Stomach (tissue), 9 donors: Measurements from ENCODE around the gene RPTOR. TPM values are rescaled to one million over a fixed set of nuclear protein-coding genes. Genes with fewer than 3 reads are reported as not detected.
"Not testable (repeated sequence)": the region's sequence is repeated elsewhere in the genome, so short reads cannot be mapped to it uniquely, and the experiment has no call there.

Source experiments
- DNase-seq, 2 donors: peaks; one replicate each; pipeline versions ENCODE4 v3.0.0 to v3.0.0-alpha.2; 2013 to 2019
- H3K27ac ChIP-seq, 5 donors: fragments of 200-600 bp in 4 of 5; sonication (generic) in 4 of 5; one replicate each; pipeline ENCODE4 v1.5.1; 2013 to 2019; ENCODE audit warnings: mild to moderate bottlenecking in 1 of 5, moderate library complexity in 1 of 5
- H3K27me3 ChIP-seq, 3 donors: fragments of 200-600 bp; sonication (generic); one replicate each; pipeline ENCODE4 v1.5.1; 2017 to 2019; ENCODE audit warnings: mixed run types in 1 of 3
- H3K36me3 ChIP-seq, 4 donors: fragments of 200-600 bp; sonication (generic); 1 replicate in 3 of 4; 2 replicates in 1 of 4; pipeline ENCODE4 v1.5.1; 2016 to 2019
- H3K4me1 ChIP-seq, 4 donors: fragments of 200-600 bp; sonication (generic); one replicate each; pipeline ENCODE4 v1.5.1; 2016 to 2019
- H3K4me3 ChIP-seq, 4 donors: fragments of 200-600 bp; sonication (generic) in 3 of 4; one replicate each; pipeline ENCODE4 v1.5.1; 2016 to 2019; ENCODE audit warnings: mild to moderate bottlenecking in 1 of 4
- H3K9me3 ChIP-seq, 4 donors: fragments of 200-600 bp; sonication (generic); one replicate each; pipeline ENCODE4 v1.5.1; 2016 to 2019
- EP300 ChIP-seq: sonication (generic); formaldehyde crosslinking; IDR thresholded peaks from one replicate; pipeline ENCODE4 v1.6.1; 2017; ENCODE audit warnings: antibody characterized with exemption
- POLR2A ChIP-seq, 4 donors: fragments of 450-650 bp; IDR thresholded peaks; one replicate each; pipeline ENCODE4 v1.6.1; 2016; ENCODE audit warnings: antibody characterized with exemption in 4 of 4, control low read depth in 2 of 4, mild to moderate bottlenecking in 1 of 4, moderate library complexity in 1 of 4
- POLR2AphosphoS5 ChIP-seq, 3 donors: sonication (generic); formaldehyde crosslinking; IDR thresholded peaks; one replicate each; pipeline ENCODE4 v1.6.1; 2016; ENCODE audit warnings: antibody characterized with exemption in 3 of 3
- WGBS, 5 donors: extraction: QIAGEN DNeasy Blood & Tissue Kit in 3 of 5; methylation state at CpG; one replicate each; pipeline versions ENCODE4 v1.1.5 to v1.1.7; 2013 to 2018; 5-methylcytosine and 5-hydroxymethylcytosine counted together
- intact Hi-C: fragments of 100-400 bp; cut with DNase I; formaldehyde crosslinking; loops from one replicate; pipeline ENCODE4 v1.15.1; 2023; ENCODE audit warnings: low total_unique reads
- polyA plus RNA-seq, 3 donors: library from polyadenylated mRNA; stranded (reverse); fragments of 200-250 nt; gene quantifications; one replicate each; pipeline ENCODE4 v1.2.3, GENCODE V29; 2013
- total RNA-seq, 5 donors: library from RNA; depleted of rRNA; stranded (reverse); fragments of >200 nt; gene quantifications; one replicate each; pipeline versions ENCODE4 v1.1.0 to v1.2.3, GENCODE V29; 2014 to 2016
- TF ChIP-seq, protein P1 (sequence below), 7 experiments: fragments of 450-650 bp in 4 of 7; fragments of 200-600 bp in 3 of 7; sonication (generic) in 3 of 7; IDR thresholded peaks; one replicate each; pipeline ENCODE4 v1.5.1; 2016 to 2019; ENCODE audit warnings: antibody characterized with exemption in 7 of 7, control low read depth in 2 of 7, mild to moderate bottlenecking in 1 of 7
- donor health status: healthy with polysubstance abuse.
- donor health status: Bipolar disorder and iron deficiency.
- donor health status: healthy.

The RPTOR gene
- total and polyA plus RNA-seq, 8 donors, result 3.8 to 103 (median 19.3) TPM

DNA sequence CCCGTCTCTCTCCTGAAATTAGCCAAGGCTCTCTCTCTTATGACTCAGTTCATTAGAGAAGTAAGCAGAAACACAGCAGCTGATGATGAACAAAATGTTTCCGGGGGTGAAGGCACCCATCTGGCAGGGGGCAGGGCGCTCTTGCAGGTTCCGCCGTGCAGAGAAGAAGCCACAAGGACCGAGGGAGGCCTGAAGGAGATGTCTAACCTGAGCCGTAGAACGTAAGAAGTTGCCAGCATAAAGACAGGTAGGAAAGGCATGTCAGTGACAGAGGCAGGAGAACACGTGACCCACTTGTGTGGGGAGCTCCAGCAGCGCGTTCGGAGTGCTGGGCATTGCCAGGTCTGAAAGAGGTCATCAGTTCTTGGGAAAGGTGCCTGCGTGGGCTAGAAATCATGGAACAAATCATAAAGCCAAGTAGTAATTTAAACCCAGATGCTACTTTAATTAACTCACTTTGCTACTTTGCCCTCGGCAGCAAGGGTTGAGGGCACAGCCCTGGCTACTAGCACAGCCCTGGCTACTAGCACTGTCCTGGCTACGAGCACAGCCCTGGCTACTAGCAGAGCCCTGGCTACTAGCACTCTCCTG lies 198.6 kb downstream of the RPTOR start:
- H3K9me3 ChIP-seq, result no peaks in the 10 kb centered on the region
- H3K27me3 ChIP-seq, result no peaks in the 10 kb centered on the region
- intact Hi-C loops, result no loop called here
- peaks cover 0 to 16% (median 6%) of the 10 kb centered on the region in 4 donors for H3K36me3 ChIP-seq
- TF ChIP-seq, protein P1, sequence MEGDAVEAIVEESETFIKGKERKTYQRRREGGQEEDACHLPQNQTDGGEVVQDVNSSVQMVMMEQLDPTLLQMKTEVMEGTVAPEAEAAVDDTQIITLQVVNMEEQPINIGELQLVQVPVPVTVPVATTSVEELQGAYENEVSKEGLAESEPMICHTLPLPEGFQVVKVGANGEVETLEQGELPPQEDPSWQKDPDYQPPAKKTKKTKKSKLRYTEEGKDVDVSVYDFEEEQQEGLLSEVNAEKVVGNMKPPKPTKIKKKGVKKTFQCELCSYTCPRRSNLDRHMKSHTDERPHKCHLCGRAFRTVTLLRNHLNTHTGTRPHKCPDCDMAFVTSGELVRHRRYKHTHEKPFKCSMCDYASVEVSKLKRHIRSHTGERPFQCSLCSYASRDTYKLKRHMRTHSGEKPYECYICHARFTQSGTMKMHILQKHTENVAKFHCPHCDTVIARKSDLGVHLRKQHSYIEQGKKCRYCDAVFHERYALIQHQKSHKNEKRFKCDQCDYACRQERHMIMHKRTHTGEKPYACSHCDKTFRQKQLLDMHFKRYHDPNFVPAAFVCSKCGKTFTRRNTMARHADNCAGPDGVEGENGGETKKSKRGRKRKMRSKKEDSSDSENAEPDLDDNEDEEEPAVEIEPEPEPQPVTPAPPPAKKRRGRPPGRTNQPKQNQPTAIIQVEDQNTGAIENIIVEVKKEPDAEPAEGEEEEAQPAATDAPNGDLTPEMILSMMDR (IDR thresholded peaks at IDR 0.05), result no peak
- no peak for TF ChIP-seq POLR2AphosphoS5 (IDR thresholded peaks at IDR 0.05)
- no peak for TF ChIP-seq POLR2A (IDR thresholded peaks at IDR 0.05)
- TF ChIP-seq EP300, result no peak
- peak in 1 of 2 donors; percentile 59 for DNase-seq
- no peak overlapping the region for H3K27ac ChIP-seq
- no peak overlapping the region for H3K4me3 ChIP-seq
- 83 to 87% (median 86%) methylated on average over 14 to 15 of the region's 15 CpGs for WGBS, 5 donors
- peaks cover 0 to 4% (median 0%) of the 10 kb centered on the region in 4 donors for H3K4me1 ChIP-seq

GRCh38 chr17:80743973-80744372 lies 199.3 kb downstream of the RPTOR start:
- 67 to 100% (median 85%) methylated on average over 1 to 2 of the region's 2 CpGs; no CpG with 5 or more reads in 1 of the 5 donors for WGBS, 5 donors
- H3K36me3 ChIP-seq, result peaks cover 0 to 16% (median 5%) of the 10 kb centered on the region in 4 donors
- H3K4me3 ChIP-seq, H3K9me3 ChIP-seq, H3K4me1 ChIP-seq, H3K27me3 ChIP-seq, H3K27ac ChIP-seq, intact Hi-C loops, DNase-seq: not testable (repeated sequence)

- peaks cover 0 to 12% (median 0%) of the 10 kb centered on the region in 4 donors for H3K36me3 ChIP-seq
- intact Hi-C loops, H3K4me1 ChIP-seq, H3K9me3 ChIP-seq, H3K27ac ChIP-seq, H3K27me3 ChIP-seq, DNase-seq, H3K4me3 ChIP-seq: not testable (repeated sequence)
- WGBS, 5 donors, result 83 to 100% (median 100%) methylated on average over 1 of the region's 1 CpG; no CpG with 5 or more reads in 2 of the 5 donors
Observed at GRCh38 chr17:80744725-80745124, 200.1 kb downstream of the RPTOR start.

DNA sequence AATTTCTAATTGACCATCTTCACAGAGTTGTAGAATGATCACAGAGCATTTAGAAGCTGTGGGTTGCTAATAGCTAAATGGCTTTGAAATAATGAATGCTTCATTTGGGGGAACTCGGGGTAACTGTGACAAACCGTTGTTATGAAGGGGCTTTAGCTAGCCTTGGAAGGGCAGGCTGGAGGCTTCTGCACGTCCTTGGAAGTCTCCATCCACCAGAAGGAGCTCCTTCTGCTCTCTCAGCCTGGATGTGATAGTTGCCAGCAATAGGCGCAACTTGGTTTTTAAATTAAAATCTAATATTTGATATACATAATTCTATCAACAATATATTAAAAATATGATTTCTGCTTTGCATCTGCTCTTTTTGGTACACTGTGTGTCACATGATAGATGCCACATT lies 200.5 kb downstream of the RPTOR start:
- TF ChIP-seq EP300, result no peak
- TF ChIP-seq, protein P1 (IDR thresholded peaks at IDR 0.05), result no peak
- TF ChIP-seq POLR2AphosphoS5 (IDR thresholded peaks at IDR 0.05), result no peak
- TF ChIP-seq POLR2A (IDR thresholded peaks at IDR 0.05), result no peak
- Histone ChIP-seq H3K4me1 (peaks cover 0 to 4% (median 0%) of the 10 kb centered on the region in 4 donors), H3K27ac (no peak overlapping the region), H3K9me3 (no peaks in the 10 kb centered on the region), H3K36me3 (peaks cover 0 to 12% (median 0%) of the 10 kb centered on the region in 4 donors), H3K27me3 (no peaks in the 10 kb centered on the region), H3K4me3 (no peak overlapping the region)
- 80 to 96% (median 95%) methylated on average over 4 of the region's 4 CpGs for WGBS, 5 donors
- intact Hi-C loops, result no loop called here
- no peak for DNase-seq

GRCh38 chr17:80746262-80746935 lies 201.8 kb downstream of the RPTOR start:
- TF ChIP-seq POLR2AphosphoS5 (IDR thresholded peaks at IDR 0.05), result no peak
- H3K27ac ChIP-seq, result no peak overlapping the region
- H3K4me1 ChIP-seq, result peaks cover 0 to 11% (median 3%) of the 10 kb centered on the region in 4 donors
- no peak for DNase-seq
- H3K9me3 ChIP-seq, result no peaks in the 10 kb centered on the region
- intact Hi-C loops, result no loop called here
- no peak overlapping the region for H3K4me3 ChIP-seq
- WGBS, 5 donors, result 79 to 94% (median 86%) methylated on average over 11 to 20 of the region's 23 CpGs
- peaks cover 0 to 12% (median 0%) of the 10 kb centered on the region in 4 donors for H3K36me3 ChIP-seq
- H3K27me3 ChIP-seq, result no peaks in the 10 kb centered on the region

DNA sequence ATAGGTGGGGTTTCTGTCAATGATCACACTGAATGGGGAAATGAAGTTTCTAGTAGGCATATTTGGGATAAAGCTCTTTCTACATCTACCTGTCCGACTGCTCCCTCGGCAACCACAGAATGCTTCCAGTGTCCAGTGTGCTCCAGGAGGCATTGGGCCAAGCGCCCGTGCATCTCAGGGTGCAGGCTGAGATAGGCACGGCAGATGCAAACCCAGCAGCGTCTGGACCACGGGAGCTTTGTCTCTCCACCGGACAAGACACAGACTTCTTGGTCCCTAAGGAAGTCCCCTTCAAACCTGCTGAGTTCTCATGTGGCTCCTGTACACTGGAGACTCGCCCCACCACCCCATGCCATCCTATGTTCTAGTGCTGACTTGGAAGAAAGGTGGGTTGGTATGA lies 202.8 kb downstream of the RPTOR start:
- 88 to 93% (median 92%) methylated on average over 9 of the region's 9 CpGs for WGBS, 5 donors
- Histone ChIP-seq H3K27me3 (no peaks in the 10 kb centered on the region), H3K9me3 (no peaks in the 10 kb centered on the region), H3K36me3 (peaks cover 0 to 9% (median 0%) of the 10 kb centered on the region in 4 donors), H3K4me1 (peaks cover 0 to 21% (median 8%) of the 10 kb centered on the region in 4 donors), H3K4me3 (no peak overlapping the region), H3K27ac (no peak overlapping the region)
- no peak for DNase-seq
- intact Hi-C loops, result no loop called here
- TF ChIP-seq POLR2AphosphoS5 (IDR thresholded peaks at IDR 0.05) (no peak), POLR2A (IDR thresholded peaks at IDR 0.05) (no peak), EP300 (no peak)
- TF ChIP-seq, protein P1 (IDR thresholded peaks at IDR 0.05), result no peak
